WTC11 (cell line): ENCODE measurements around the gene TRIML1.

Experiments
- ELF4 ChIP-seq: sonication (generic); formaldehyde crosslinking; IDR thresholded peaks from 2 replicates; pipeline ENCODE4 v1.8.1; 2022; ENCODE audit warnings: low read depth, mild to moderate bottlenecking, moderate library complexity, missing genetic modification reagents
- JUN ChIP-seq: sonication (generic); formaldehyde crosslinking; IDR thresholded peaks from 2 replicates; pipeline ENCODE4 v1.8.0; 2023; ENCODE audit warnings: mild to moderate bottlenecking, missing genetic modification reagents
- ZNF121 ChIP-seq: sonication (generic); formaldehyde crosslinking; IDR thresholded peaks from 2 replicates; pipeline ENCODE4 v1.8.0; 2023; ENCODE audit warnings: missing genetic modification reagents
- ZNF138 ChIP-seq: sonication (generic); formaldehyde crosslinking; conservative IDR thresholded peaks from 2 replicates; pipeline ENCODE4 v1.8.1; 2022; ENCODE audit warnings: mild to moderate bottlenecking, moderate library complexity, missing genetic modification reagents
- TF ChIP-seq, protein P1 (sequence below): fragments of 200-600 bp; IDR thresholded peaks from 2 replicates; pipeline ENCODE4 v1.8.0; 2022; ENCODE audit warnings: antibody characterized with exemption
- TF ChIP-seq, protein P2 (sequence below): sonication (generic); formaldehyde crosslinking; IDR thresholded peaks from 2 replicates; pipeline ENCODE4 v1.8.0; 2022; ENCODE audit warnings: mild to moderate bottlenecking, missing genetic modification reagents
- TF ChIP-seq, protein P3 (sequence below): sonication (generic); formaldehyde crosslinking; IDR thresholded peaks from 2 replicates; pipeline ENCODE4 v1.8.0; 2022; ENCODE audit warnings: missing genetic modification reagents
- TF ChIP-seq, protein P4 (sequence below): sonication (generic); formaldehyde crosslinking; IDR thresholded peaks from 2 replicates; pipeline ENCODE4 v1.8.0; 2022; ENCODE audit warnings: mild to moderate bottlenecking, missing genetic modification reagents

DNA sequence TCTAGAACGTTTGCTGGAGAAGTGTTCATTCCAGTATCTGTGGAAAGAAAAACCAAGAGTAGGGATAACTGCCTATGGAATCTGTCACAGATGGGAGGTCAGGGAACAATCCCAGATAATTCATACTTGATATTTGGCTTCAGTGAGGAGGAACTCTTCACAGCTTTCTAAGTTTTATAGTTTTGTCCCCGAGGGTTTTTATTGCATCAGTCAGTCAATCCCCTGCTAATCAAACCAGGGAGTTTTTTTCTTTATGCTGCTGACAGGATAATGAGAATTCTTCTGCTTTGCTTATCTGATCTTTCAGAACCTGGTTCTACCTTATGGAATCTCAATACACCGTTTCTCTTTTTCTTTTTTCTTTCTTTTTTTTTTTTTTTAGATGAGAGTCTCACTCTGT, 29.2 kb upstream of the TRIML1 start:
- no peak for TF ChIP-seq JUN (CRISPR knock-in tag)
- no peak for TF ChIP-seq ZNF138 (CRISPR knock-in tag)
- TF ChIP-seq, protein P1, sequence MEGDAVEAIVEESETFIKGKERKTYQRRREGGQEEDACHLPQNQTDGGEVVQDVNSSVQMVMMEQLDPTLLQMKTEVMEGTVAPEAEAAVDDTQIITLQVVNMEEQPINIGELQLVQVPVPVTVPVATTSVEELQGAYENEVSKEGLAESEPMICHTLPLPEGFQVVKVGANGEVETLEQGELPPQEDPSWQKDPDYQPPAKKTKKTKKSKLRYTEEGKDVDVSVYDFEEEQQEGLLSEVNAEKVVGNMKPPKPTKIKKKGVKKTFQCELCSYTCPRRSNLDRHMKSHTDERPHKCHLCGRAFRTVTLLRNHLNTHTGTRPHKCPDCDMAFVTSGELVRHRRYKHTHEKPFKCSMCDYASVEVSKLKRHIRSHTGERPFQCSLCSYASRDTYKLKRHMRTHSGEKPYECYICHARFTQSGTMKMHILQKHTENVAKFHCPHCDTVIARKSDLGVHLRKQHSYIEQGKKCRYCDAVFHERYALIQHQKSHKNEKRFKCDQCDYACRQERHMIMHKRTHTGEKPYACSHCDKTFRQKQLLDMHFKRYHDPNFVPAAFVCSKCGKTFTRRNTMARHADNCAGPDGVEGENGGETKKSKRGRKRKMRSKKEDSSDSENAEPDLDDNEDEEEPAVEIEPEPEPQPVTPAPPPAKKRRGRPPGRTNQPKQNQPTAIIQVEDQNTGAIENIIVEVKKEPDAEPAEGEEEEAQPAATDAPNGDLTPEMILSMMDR = no peak
- TF ChIP-seq, protein P2, sequence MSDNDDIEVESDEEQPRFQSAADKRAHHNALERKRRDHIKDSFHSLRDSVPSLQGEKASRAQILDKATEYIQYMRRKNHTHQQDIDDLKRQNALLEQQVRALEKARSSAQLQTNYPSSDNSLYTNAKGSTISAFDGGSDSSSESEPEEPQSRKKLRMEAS = no peak
- TF ChIP-seq, protein P3, sequence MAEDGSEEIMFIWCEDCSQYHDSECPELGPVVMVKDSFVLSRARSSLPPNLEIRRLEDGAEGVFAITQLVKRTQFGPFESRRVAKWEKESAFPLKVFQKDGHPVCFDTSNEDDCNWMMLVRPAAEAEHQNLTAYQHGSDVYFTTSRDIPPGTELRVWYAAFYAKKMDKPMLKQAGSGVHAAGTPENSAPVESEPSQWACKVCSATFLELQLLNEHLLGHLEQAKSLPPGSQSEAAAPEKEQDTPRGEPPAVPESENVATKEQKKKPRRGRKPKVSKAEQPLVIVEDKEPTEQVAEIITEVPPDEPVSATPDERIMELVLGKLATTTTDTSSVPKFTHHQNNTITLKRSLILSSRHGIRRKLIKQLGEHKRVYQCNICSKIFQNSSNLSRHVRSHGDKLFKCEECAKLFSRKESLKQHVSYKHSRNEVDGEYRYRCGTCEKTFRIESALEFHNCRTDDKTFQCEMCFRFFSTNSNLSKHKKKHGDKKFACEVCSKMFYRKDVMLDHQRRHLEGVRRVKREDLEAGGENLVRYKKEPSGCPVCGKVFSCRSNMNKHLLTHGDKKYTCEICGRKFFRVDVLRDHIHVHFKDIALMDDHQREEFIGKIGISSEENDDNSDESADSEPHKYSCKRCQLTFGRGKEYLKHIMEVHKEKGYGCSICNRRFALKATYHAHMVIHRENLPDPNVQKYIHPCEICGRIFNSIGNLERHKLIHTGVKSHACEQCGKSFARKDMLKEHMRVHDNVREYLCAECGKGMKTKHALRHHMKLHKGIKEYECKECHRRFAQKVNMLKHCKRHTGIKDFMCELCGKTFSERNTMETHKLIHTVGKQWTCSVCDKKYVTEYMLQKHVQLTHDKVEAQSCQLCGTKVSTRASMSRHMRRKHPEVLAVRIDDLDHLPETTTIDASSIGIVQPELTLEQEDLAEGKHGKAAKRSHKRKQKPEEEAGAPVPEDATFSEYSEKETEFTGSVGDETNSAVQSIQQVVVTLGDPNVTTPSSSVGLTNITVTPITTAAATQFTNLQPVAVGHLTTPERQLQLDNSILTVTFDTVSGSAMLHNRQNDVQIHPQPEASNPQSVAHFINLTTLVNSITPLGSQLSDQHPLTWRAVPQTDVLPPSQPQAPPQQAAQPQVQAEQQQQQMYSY (CRISPR knock-in tag) = no peak
- no peak for TF ChIP-seq ZNF121 (CRISPR knock-in tag)
- TF ChIP-seq ELF4 = no peak
- TF ChIP-seq, protein P4, sequence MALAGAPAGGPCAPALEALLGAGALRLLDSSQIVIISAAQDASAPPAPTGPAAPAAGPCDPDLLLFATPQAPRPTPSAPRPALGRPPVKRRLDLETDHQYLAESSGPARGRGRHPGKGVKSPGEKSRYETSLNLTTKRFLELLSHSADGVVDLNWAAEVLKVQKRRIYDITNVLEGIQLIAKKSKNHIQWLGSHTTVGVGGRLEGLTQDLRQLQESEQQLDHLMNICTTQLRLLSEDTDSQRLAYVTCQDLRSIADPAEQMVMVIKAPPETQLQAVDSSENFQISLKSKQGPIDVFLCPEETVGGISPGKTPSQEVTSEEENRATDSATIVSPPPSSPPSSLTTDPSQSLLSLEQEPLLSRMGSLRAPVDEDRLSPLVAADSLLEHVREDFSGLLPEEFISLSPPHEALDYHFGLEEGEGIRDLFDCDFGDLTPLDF (CRISPR knock-in tag) = no peak
